Liver (tissue), 9 donors: ENCODE measurements around the gene ITGB6. TPM values are rescaled to one million over a fixed set of nuclear protein-coding genes. Genes with fewer than 3 reads are reported as not detected.

Experiments
- DNase-seq: peaks from one replicate; pipeline ENCODE4 v3.0.0-alpha.2; 2017; ENCODE audit warnings: low spot score
- H3K27ac ChIP-seq, 2 donors: one replicate each; pipeline ENCODE4 v1.7.0; 2013; ENCODE audit warnings: inconsistent platforms in 2 of 2, low read length in 2 of 2, control low read depth in 1 of 2, low read depth in 1 of 2, mild to moderate bottlenecking in 1 of 2
- H3K27me3 ChIP-seq, 4 donors: one replicate each; pipeline versions ENCODE4 v1.6.1 to v1.7.0; 2013; ENCODE audit warnings: low read length in 3 of 4, inconsistent platforms in 1 of 4, mild to moderate bottlenecking in 1 of 4, moderate library complexity in 1 of 4; ENCODE audit not compliant: control insufficient read depth in 4 of 4, insufficient read depth in 4 of 4
- H3K36me3 ChIP-seq, 4 donors: one replicate each; pipeline versions ENCODE4 v1.6.1 to v1.7.0; 2013; ENCODE audit warnings: low read length in 3 of 4, mild to moderate bottlenecking in 3 of 4, low read depth in 1 of 4, moderate library complexity in 1 of 4; ENCODE audit not compliant: control insufficient read depth in 4 of 4, insufficient read depth in 3 of 4
- H3K4me1 ChIP-seq, 4 donors: one replicate each; pipeline versions ENCODE4 v1.6.1 to v1.7.0; 2013; ENCODE audit warnings: low read length in 3 of 4, mild to moderate bottlenecking in 3 of 4, moderate library complexity in 1 of 4; ENCODE audit not compliant: control insufficient read depth in 4 of 4, insufficient read depth in 4 of 4
- H3K4me3 ChIP-seq, 3 donors: one replicate each; pipeline versions ENCODE4 v1.6.1 to v1.7.0; 2013; ENCODE audit warnings: low read length in 3 of 3, control low read depth in 1 of 3, low read depth in 1 of 3, mild to moderate bottlenecking in 1 of 3
- H3K9ac ChIP-seq, 2 donors: one replicate each; pipeline ENCODE4 v1.7.0; 2013; ENCODE audit warnings: low read length in 2 of 2, mild to moderate bottlenecking in 2 of 2, moderate library complexity in 2 of 2, control low read depth in 1 of 2, low read depth in 1 of 2
- H3K9me3 ChIP-seq, 4 donors: one replicate each; pipeline versions ENCODE4 v1.6.1 to v1.7.0; 2013; ENCODE audit warnings: low read length in 3 of 4; ENCODE audit not compliant: control insufficient read depth in 4 of 4
- ATF3 ChIP-seq: IDR thresholded peaks from 2 replicates; pipeline ENCODE4 v1.6.1; 2016; ENCODE audit warnings: antibody characterized with exemption
- CTCF ChIP-seq: fragments of 150-350 bp; IDR thresholded peaks from 2 replicates; pipeline ENCODE4 v1.5.1; 2017; ENCODE audit warnings: improper control_type of control experiment, low read depth, low read length; ENCODE audit not compliant: missing input control
- EGR1 ChIP-seq, 2 donors: IDR thresholded peaks; 2 replicates each; pipeline ENCODE4 v1.6.1; 2016 to 2018; ENCODE audit warnings: antibody characterized with exemption in 2 of 2, low read depth in 2 of 2
- FOXA1 ChIP-seq: IDR thresholded peaks from 2 replicates; pipeline ENCODE4 v1.6.1; 2016; ENCODE audit warnings: antibody characterized with exemption
- FOXA2 ChIP-seq: IDR thresholded peaks from 2 replicates; pipeline ENCODE4 v1.6.1; 2016; ENCODE audit warnings: antibody characterized with exemption
- GABPA ChIP-seq, 2 donors: IDR thresholded peaks in 1 of 2; conservative IDR thresholded peaks in 1 of 2; 2 replicates each; pipeline ENCODE4 v1.6.1; 2016; ENCODE audit warnings: antibody characterized with exemption in 2 of 2, mild to moderate bottlenecking in 1 of 2, moderate library complexity in 1 of 2
- HNF4A ChIP-seq, 2 donors: conservative IDR thresholded peaks; 2 replicates each; pipeline ENCODE4 v1.6.1; 2016; ENCODE audit warnings: antibody characterized with exemption in 2 of 2, mild to moderate bottlenecking in 2 of 2
- HNF4G ChIP-seq: IDR thresholded peaks from 2 replicates; pipeline ENCODE4 v1.6.1; 2016; ENCODE audit warnings: antibody characterized with exemption
- JUND ChIP-seq, 2 donors: IDR thresholded peaks; 2 replicates each; pipeline ENCODE4 v1.6.1; 2016; ENCODE audit warnings: antibody characterized with exemption in 2 of 2
- MAX ChIP-seq: IDR thresholded peaks from 2 replicates; pipeline ENCODE4 v1.6.1; 2016; ENCODE audit warnings: antibody characterized with exemption
- NR2F2 ChIP-seq: IDR thresholded peaks from 2 replicates; pipeline ENCODE4 v1.6.1; 2016; ENCODE audit warnings: antibody characterized with exemption
- RAD21 ChIP-seq, 2 donors: IDR thresholded peaks; 2 replicates each; pipeline ENCODE4 v1.6.1; 2016; ENCODE audit warnings: antibody characterized with exemption in 2 of 2, mild to moderate bottlenecking in 2 of 2
- REST ChIP-seq: IDR thresholded peaks from 2 replicates; pipeline ENCODE4 v1.6.1; 2016; ENCODE audit warnings: antibody characterized with exemption, mild to moderate bottlenecking
- RXRA ChIP-seq, 2 donors: IDR thresholded peaks; 2 replicates each; pipeline ENCODE4 v1.6.1; 2017 to 2018; ENCODE audit warnings: antibody characterized with exemption in 2 of 2, mild to moderate bottlenecking in 1 of 2
- SP1 ChIP-seq: IDR thresholded peaks from 2 replicates; pipeline ENCODE4 v1.6.1; 2018; ENCODE audit warnings: antibody characterized with exemption, mild to moderate bottlenecking
- TAF1 ChIP-seq: conservative IDR thresholded peaks from 2 replicates; pipeline ENCODE4 v1.6.1; 2016; ENCODE audit warnings: antibody characterized with exemption, mild to moderate bottlenecking
- YY1 ChIP-seq: IDR thresholded peaks from 2 replicates; pipeline ENCODE4 v1.6.1; 2016; ENCODE audit warnings: antibody characterized with exemption, mild to moderate bottlenecking
- ZBTB33 ChIP-seq: IDR thresholded peaks from 2 replicates; pipeline ENCODE4 v1.6.1; 2016; ENCODE audit warnings: antibody characterized with exemption
- WGBS: extraction: QIAGEN DNeasy Blood & Tissue Kit; methylation state at CpG from one replicate; pipeline ENCODE4 v1.1.7; 2013; 5-methylcytosine and 5-hydroxymethylcytosine counted together
- polyA plus RNA-seq, 2 donors: library from polyadenylated mRNA; stranded (reverse) in 1 of 2; unstranded in 1 of 2; fragments of 200-250 nt in 1 of 2; fragments of >200 nt in 1 of 2; fragmentation: Nextera tagmentation in 1 of 2; extraction: Ambion mirVana in 1 of 2; gene quantifications; one replicate each; pipeline versions ENCODE4 v1.2.1 to v1.2.3, GENCODE V29; 2013 to 2015
- total RNA-seq, 2 donors: library from RNA; depleted of rRNA; stranded (reverse); fragments of >200 nt; gene quantifications; one replicate each; pipeline ENCODE4 v1.2.3, GENCODE V29; 2014
- donor health status: healthy.
- donor health status: healthy.
- donor health status: healthy.
- donor health status: healthy.
- donor health status: healthy.

Gene ITGB6
- total and polyA plus RNA-seq, 4 donors = 0.03 to 0.10 (median 0.08) TPM; not detected in 1

- Histone ChIP-seq H3K27ac (no peak overlapping the region), H3K36me3 (no peaks in the 10 kb centered on the region), H3K4me1 (peaks cover 0 to 8% (median 4%) of the 10 kb centered on the region in 4 donors), H3K9ac (no peak overlapping the region), H3K27me3 (peaks cover 0 to 14% (median 0%) of the 10 kb centered on the region in 4 donors), H3K9me3 (peaks cover 0 to 4% (median 0%) of the 10 kb centered on the region in 4 donors), H3K4me3 (no peak overlapping the region)
- WGBS = 83% methylated on average over 4 of the region's 4 CpGs
- no peak for DNase-seq
- TF ChIP-seq HNF4G = no peak
- no peak for TF ChIP-seq RAD21 (IDR thresholded peaks at IDR 0.05)
- TF ChIP-seq SP1 = no peak
- no peak for TF ChIP-seq FOXA2
- TF ChIP-seq ATF3 = no peak
- TF ChIP-seq RXRA (IDR thresholded peaks at IDR 0.05) = no peak
Measured at GRCh38 chr2:160063879-160064612, 136.0 kb downstream of the ITGB6 start.

- Histone ChIP-seq H3K9ac (no peak overlapping the region), H3K4me3 (no peak overlapping the region), H3K4me1 (peaks cover 0 to 8% (median 4%) of the 10 kb centered on the region in 4 donors), H3K9me3 (peaks cover 0 to 4% (median 0%) of the 10 kb centered on the region in 4 donors), H3K27me3 (peaks cover 0 to 15% (median 0%) of the 10 kb centered on the region in 4 donors), H3K27ac (no peak overlapping the region), H3K36me3 (no peaks in the 10 kb centered on the region)
- no peak for DNase-seq
- TF ChIP-seq ZBTB33 = no peak
- TF ChIP-seq TAF1 = no peak
- no peak for TF ChIP-seq REST
- no peak for TF ChIP-seq EGR1 (IDR thresholded peaks at IDR 0.05; ENCODE audit: low read depth in 2 of 2)
- TF ChIP-seq HNF4G = no peak
- no peak for TF ChIP-seq FOXA2
- no peak for TF ChIP-seq FOXA1
- no peak for TF ChIP-seq RXRA (IDR thresholded peaks at IDR 0.05)
- no peak for TF ChIP-seq CTCF
- TF ChIP-seq HNF4A (conservative IDR thresholded peaks at IDR 0.05) = no peak
- TF ChIP-seq ATF3 = no peak
- no peak for TF ChIP-seq GABPA (IDR thresholded peaks at IDR 0.05 in 1 of 2, conservative IDR thresholded peaks at IDR 0.05 in 1 of 2)
- TF ChIP-seq NR2F2 = no peak
- no peak for TF ChIP-seq YY1
- TF ChIP-seq RAD21 (IDR thresholded peaks at IDR 0.05) = no peak
- TF ChIP-seq SP1 = no peak
- no peak for TF ChIP-seq JUND (IDR thresholded peaks at IDR 0.05)
- TF ChIP-seq MAX = no peak
- 41% methylated on average over 5 of the region's 5 CpGs for WGBS
Measured at GRCh38 chr2:160063271-160063670, 136.8 kb downstream of the ITGB6 start.
